GM12873 (cell line): ENCODE measurements around the gene INSRR.

Source experiments
- CTCF ChIP-seq: IDR thresholded peaks from 2 replicates; pipeline ENCODE4 v1.5.1; 2012; ENCODE audit warnings: low read depth, mild to moderate bottlenecking, moderate library complexity, low read length, control low read depth; ENCODE audit not compliant: insufficient read depth; ENCODE audit errors: missing control alignments

Gene INSRR

GRCh38 chr1:156857532-156857931 lies 1.4 kb downstream of the INSRR start:
- no peak for TF ChIP-seq CTCF

DNA sequence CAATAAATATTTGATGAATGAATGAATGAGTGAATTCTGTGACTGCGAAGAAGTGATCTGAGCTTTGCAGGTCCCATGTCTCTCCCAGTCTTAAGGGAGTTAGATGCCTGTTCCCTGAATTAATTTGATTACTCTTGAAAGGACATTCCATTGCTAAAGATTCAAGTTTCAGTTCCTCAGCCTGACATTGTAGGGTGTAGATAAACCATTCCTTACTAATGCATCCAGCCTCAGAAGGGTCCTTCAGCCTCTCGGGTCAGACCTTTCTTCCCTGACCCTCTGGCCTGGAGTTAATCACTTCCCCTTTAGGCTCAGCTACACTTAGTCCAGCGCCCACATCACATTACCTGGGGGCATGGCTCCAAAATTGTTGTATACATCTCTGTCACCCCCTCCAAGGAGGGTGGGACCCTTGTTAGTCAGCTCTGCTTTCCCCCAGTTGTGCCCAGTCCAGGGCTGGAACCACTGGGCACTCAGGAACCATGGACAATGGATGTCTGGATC lies 2.6 kb downstream of the INSRR start:
- TF ChIP-seq CTCF: no peak

DNA sequence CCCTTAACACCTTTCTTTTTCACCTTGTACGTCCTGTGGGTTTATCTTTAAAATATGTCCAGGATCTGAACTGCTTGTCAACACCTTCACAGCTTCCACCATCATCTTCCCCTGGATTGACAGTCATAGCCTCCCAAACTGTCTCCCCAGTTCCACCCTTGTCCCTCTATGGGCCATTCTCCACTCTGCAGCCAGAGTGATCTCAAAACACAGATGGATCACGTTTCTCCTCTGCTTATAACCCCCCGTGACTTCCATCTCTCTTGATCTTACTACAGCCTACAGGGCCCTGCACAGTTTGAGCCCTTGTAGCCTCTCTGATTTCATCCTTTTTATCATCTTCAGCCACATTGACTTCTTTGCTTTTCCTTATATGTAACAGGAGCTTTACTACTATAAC lies 4.3 kb downstream of the INSRR start:
- peak; percentile 11 for TF ChIP-seq CTCF

DNA sequence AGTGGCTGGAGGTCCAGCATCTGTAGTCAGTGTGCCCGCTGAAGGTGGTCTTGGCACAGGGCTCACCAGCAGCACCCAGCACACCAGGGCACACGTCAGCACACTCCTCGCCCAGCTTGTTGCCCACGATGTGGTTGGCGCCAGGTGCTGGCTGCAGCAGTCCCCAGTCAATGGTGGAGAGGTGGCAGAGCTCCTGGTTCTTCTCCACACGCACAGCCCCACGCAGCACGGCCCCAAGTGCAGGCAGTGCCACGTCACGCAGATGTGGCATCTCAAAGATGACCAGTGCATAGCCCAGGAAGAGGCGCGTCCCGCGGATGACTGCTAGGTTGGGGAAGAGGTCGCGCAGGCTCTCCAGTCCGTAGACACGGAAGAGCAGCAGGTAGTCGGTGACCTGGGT lies 5.2 kb downstream of the INSRR start:
- TF ChIP-seq CTCF: no peak

- no peak for TF ChIP-seq CTCF
These were observed 6.5 kb downstream of the INSRR start for GRCh38 chr1:156852418-156852874.

GRCh38 chr1:156851779-156852417 lies 7.0 kb downstream of the INSRR start:
- TF ChIP-seq CTCF: no peak

- TF ChIP-seq CTCF: no peak
These were observed 9.8 kb downstream of the INSRR start for GRCh38 chr1:156849151-156849496.
